Right ventricle myocardium superior (tissue), 1 donor: Measurements from ENCODE around the gene ME2. TPM values are rescaled to one million over a fixed set of nuclear protein-coding genes. Genes with fewer than 3 reads are reported as not detected.
"Not testable (repeated sequence)": the region's sequence is repeated elsewhere in the genome, so short reads cannot be mapped to it uniquely, and the experiment has no call there.

Experiments
- ATAC-seq: fragments of 200-7000 bp; cut with Tn5 transposase; one replicate; pipeline ENCODE4 v1.9.1; 2020; ENCODE audit warnings: mild to moderate bottlenecking; ENCODE audit not compliant: poor library complexity
- DNase-seq: peaks from one replicate; pipeline ENCODE4 v3.0.0-alpha.2; 2020
- intact Hi-C: fragments of 100-400 bp; cut with DNase I; formaldehyde crosslinking; loops from one replicate; pipeline ENCODE4 v1.11.2; 2022
- long read RNA-seq: library from polyadenylated mRNA; unstranded; transcript quantifications from one replicate; pipeline ENCODE4 v2.0.0, GENCODE V29; 2021
- total RNA-seq: library from RNA; stranded (reverse); fragmentation: NEBNext Ultra II Directional; extraction: Animal tissue kit (Norgen Biotek cat#: 25700); gene quantifications from one replicate; pipeline ENCODE4 v1.2.1, GENCODE V29; 2021
- donor health status: DM: no; HTN: yes; CAD: no; lungs with severe emphysema.

The ME2 gene
- 92.6 TPM for total RNA-seq
- long read RNA-seq, full-length matches to known transcripts: 93 of 101 reads
- long read RNA-seq, partial matches to known transcripts: 3 of 101 reads
- long read RNA-seq, other reads (novel, unspliced or antisense): 5 of 101 reads

DNA sequence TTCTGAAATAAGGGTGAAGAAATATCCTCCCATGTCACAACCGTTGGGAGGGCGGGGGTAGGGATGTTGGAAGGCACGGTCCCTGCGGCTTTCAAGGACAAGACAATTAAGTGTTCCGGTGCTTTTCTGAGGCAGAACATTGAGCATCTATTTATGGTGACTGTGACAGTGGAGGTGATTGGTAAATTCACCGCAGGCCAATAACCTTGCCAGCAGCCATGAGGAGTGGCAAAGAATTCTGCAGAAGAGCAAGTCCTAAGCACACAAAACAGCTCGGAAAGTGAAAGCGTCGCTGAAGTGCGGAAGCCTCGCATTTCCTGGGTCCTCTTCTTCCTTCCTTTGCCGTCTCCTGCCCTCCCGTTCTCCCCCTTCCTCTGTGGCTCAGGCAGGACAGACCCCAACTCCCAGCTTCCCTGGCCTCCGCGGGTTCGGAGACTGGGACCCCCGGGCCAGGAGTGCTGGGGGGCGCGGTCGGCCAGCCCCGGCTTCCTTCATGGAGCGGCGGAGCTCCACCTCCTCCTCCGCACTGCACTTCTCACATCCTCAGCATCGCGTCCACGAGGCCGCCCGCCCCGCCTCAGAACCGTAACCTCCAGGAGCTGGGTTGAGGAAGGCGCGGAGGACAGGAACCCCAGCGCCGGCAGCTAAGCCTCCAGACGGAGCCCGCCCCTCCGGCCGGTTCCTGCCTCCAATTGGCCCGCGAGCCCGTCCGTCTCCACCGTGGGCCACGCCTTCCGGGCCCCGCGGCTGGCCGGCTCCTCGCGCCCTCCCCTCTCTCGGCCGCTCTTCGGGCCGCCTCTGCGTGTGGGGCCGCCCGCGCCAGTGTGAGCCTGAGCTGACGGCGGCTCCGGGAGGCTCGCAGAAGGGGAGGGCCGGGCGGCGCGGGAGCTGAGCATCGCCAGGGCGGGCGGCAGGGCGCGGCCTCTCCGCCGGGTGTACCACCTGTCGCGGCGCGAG, at the start of gene ME2:
ME2 (plus strand) TSS at position 774 of the 957 bp plus-strand sequence. CDS start 16,703 bp downstream, outside the sequence.
- ATAC-seq (peak; percentile 98), DNase-seq (peak; percentile 95)
- intact Hi-C loops: loop anchor here (5.0 kb wide), 1 partner anchor 61 kb away; no protein-coding TSS in a partner anchor

DNA sequence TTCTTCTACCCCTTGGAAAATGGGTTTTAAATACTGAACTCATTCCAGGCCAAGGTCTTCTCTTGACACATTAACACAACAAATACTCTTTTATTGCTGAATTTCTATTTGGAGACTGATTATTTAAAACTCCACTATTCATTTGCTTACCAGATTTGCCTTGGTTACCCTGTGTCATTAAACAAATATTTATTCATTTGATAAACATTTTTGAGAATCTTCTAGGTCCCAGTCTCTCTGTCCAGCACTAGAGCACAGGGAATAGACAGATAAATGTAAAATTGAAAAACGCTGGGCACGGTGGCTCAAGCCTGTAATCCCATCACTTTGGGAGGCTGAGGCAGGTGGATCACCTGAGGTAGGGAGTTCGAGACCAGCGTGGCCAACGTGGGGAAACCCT, 49.3 kb upstream of the ME2 start:
- no peak for ATAC-seq
- intact Hi-C loops: loop anchor here (10.0 kb wide), 1 partner anchor 225 kb away; no protein-coding TSS in a partner anchor
- no peak for DNase-seq

DNA sequence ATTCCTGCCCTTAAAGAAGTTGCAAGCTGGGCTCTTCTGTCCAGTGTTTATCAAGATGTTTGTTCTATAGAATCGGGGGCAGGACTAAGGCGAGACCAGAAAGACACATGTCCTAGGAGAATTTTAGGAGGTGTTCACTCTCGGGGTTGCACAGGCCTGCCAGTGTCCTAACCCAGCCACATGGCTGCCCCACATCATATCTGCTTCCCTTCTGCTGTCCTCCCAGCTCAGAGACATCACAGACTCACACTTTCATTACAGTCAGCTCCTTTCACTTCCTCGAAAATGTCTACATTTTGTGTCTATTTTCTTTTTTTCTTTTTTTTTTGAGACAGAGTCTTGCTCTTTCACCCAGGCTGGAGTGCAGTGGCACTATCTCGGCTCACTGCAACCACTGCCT, 48.4 kb upstream of the ME2 start:
- DNase-seq (no peak), ATAC-seq (peak; percentile 69)
- intact Hi-C loops: no loop called here

DNA sequence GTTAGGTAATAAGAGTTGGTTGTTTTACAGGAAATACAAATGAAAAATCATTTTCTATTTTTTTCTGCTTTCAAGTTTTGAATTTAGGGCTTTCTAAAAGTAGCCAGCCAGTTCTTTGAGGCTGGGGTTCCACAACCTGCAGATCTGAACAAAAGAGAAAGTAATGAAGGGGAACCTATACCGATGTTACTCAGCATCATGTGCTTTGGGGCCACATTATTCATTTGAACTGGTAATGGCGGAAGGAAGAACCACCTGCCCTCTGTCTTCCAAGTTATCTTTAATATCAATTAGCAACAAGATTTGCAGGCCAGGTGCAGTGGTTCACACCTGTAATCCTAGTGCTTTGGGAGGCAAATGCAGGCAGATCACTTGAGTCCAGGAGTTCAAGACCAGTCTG, 46.2 kb upstream of the ME2 start:
- intact Hi-C loops: no loop called here

DNA sequence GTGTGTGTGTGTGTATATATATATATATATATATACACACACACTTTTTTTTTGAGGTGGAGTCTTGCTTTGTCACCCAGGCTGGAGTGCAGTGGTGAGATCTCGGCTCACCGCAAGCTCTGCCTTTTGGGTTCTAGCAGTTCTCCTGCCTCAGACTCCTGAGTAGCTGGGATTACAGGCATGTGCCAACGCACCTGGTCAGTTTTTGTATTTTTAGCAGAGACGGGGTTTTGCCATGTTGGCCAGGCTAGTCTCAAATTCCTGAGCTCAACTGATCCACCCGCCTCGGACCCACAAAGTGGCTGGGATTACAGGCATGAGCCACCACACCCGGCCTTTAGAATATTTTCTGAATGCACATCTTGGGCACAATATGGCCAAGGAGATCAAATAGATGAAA, 45.4 kb upstream of the ME2 start:
- DNase-seq, intact Hi-C loops, ATAC-seq: not testable (repeated sequence)

More for the DNA sequence above, 46.2 kb upstream of the ME2 start:
- ATAC-seq (no peak), DNase-seq (no peak)

DNA sequence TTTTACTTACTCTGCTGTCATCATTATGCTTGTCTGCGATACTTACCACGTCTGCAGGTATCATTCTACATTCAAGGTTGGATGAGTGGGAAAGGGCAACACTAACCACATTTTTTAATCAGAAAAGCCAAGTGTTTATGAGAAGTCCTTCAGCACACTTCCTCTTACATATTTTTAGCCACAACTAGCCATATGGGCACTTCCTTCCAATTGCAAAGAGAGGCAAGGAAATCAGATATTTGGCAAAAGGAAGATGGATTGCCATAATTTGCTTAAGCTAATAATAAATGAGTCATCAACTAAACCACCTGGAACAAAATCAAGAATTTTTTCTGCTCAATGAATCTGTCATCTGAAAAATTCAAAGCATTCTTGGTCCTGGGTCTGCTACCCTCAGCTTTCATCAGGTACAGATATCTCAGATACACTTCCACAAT, 42.4 kb upstream of the ME2 start:
- intact Hi-C loops: no loop called here
- DNase-seq (no peak), ATAC-seq (no peak)

DNA sequence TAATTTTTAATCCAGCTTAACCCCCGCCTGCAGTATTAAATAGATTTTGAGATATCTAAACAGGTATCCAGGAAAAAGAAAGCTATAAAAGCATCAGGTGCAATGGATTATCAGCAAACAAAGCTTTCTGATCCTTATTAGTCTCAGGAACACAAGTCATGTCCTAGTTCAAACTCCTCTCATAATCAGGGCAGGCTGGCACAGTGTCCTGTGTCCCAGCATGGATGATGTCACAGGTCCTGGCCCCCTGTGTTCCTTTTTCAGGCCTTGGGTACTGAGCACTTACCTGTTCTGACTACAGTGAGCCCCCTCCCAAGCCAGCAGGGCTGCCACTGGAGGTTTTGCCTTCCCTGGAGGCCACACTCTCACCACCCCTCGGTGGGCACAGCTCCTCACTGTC, 39.6 kb upstream of the ME2 start:
- intact Hi-C loops: no loop called here
- DNase-seq (no peak), ATAC-seq (no peak)

DNA sequence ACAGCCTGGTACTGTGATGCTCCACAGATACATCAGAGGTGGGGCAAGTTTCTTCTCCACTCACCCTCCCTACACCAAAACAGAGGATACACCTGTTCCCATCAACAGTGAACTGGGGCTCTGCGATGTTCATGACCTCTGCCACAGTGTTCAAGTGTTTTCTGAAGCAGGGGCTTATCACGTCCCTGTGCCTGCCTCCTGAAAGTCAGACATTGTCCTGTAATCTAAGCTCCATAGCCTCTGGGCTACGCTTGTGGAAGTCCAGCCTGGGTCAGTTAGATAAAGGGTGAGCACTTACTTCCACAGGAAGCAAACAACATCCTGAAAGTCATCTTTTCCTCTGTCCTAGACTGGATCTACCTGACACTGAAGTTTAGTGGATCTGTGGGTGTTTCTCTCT, 38.9 kb upstream of the ME2 start:
- ATAC-seq: peak; percentile 65
- intact Hi-C loops: no loop called here

DNA sequence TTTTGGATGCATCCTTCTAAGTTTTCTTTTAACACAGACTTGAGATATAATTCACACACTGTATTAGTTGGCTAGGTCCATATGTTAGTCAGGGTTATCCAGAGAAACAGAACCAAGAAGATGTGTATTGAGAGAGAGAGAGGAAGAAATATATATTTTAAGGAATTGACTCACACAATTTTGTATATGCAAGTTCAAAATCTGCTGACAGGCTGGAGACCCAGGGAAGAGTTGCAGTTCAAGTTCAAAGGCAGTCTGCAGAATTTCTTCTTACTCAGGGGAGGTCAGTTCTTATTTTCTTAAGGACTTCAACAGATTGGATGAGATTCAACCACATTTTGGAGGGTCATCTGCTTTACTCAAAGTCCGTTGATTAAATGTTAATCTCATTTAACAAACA, 36.1 kb upstream of the ME2 start:
- intact Hi-C loops: no loop called here
- DNase-seq: no peak
- no peak for ATAC-seq

More for the DNA sequence above, 38.9 kb upstream of the ME2 start:
- DNase-seq: no peak

DNA sequence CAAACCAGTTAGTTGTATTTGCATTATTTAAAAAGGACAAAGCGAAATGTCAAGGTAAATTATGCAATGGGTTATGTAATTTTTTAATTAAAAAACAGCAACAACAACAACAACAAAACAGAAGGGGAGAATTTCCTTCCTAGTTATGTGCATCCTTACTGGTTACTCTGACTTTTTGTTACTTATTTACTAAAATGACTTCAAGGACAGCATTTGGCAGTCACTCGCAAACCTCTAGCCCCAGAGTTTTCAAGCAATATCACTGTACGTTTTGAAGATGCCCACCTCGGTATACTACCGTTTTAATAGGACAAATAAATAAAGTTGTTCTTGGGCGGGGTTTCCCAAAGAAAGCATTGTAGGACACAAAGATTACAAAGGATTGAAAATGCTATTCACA, 34.4 kb upstream of the ME2 start:
- intact Hi-C loops: no loop called here
- DNase-seq: no peak
- no peak for ATAC-seq

DNA sequence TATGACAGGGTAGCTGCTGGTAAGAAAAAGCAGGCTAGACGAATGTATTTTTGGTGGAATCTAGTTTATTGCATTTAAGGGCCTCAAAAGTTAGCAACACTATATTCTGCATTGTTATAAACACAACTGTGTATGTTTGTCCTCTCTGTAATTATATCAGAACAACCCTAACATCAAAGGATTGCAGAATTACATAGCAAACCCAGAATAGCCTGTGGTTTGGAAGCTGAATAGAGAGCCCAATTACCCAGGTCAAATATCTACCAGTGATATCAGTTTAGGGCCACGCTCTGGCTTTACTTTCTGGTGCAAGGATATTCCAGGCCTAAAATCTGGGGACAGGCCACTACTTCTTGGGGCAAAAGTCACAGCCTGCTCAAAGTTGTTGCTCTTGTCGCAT, 34.0 kb upstream of the ME2 start:
- intact Hi-C loops: no loop called here
- DNase-seq (no peak), ATAC-seq (peak; percentile 34)

DNA sequence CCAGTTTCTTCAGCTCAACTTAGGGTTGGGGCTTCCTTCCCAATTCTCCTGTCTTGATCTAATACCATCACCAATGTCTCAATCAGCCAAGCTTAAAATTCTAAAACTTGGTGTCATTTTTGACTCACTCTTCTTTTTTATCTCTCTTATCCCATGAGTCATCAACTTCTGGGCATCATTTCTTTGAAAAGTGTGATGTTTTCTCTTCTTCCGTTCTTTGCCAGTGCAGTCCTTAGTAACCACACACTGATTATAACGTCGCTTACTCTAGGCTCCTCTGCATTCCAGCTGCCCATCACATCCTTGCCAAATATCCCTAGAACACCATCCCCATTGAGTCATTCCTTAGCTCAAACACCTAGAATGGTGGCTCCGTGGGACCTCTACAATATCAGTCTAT, 31.7 kb upstream of the ME2 start:
- intact Hi-C loops: no loop called here
- ATAC-seq: no peak
- DNase-seq: no peak

DNA sequence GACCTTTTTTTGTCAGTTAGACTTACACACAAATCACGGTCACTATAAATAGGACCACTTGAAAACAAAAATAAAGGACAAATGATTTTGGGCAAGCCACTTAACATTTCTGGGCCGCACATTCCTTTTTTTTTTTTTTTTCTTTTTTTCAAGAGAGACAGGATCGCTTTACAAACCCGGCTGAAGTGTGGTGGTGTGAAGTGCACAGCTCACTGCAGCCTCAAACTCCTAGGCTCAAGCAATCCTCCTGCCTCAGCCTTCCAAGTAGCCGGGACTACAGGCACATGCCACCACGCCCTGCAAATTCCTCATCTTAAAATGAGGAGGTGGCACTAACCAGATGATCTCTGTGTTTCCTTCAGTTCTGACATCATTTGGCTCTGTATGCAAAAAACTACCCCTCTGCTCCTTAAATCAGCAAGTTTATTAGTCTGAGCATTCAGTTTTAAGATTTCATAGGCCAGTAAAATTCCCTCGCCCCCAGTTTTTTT, 30.8 kb upstream of the ME2 start:
- intact Hi-C loops: no loop called here
- ATAC-seq (peak; percentile 68), DNase-seq (no peak)

DNA sequence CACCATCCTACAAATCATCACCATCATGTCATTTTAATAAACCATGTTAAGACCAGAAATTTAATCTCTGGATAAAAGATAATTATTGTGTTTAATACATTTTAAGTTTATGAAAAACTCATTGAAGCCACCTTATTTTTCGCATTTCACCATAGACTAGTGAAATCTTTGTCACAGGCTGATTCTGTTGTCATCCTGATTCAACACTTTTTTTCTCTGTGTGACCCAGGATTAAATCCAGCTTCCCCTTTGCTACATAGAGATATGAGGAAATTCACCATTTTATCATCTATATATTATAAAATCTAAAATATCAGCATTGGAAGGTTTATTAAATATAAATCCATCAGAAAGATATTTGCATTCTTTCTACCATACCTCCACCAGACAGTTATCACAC, 29.9 kb upstream of the ME2 start:
- DNase-seq: no peak
- intact Hi-C loops: no loop called here
- ATAC-seq: no peak

DNA sequence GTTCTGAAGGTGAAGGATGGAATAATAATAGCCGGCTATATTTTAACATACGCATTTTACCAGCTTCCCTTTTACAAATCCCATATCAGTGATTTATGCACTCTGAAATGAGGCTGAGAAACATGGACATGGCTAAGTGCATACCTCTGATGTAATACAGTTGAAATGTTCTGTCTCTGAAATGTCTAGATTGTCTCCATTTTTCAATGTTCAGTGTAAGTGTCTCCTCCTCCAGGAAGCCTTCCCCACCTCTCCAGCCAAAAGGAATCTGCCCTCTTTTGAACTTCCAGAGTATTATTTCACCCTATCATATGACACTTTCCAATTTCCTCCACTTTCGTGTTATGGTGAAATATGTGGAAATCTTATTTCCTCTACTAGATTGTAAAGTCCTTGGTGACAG, 29.5 kb upstream of the ME2 start:
- intact Hi-C loops: no loop called here
- ATAC-seq: no peak
- DNase-seq: no peak

DNA sequence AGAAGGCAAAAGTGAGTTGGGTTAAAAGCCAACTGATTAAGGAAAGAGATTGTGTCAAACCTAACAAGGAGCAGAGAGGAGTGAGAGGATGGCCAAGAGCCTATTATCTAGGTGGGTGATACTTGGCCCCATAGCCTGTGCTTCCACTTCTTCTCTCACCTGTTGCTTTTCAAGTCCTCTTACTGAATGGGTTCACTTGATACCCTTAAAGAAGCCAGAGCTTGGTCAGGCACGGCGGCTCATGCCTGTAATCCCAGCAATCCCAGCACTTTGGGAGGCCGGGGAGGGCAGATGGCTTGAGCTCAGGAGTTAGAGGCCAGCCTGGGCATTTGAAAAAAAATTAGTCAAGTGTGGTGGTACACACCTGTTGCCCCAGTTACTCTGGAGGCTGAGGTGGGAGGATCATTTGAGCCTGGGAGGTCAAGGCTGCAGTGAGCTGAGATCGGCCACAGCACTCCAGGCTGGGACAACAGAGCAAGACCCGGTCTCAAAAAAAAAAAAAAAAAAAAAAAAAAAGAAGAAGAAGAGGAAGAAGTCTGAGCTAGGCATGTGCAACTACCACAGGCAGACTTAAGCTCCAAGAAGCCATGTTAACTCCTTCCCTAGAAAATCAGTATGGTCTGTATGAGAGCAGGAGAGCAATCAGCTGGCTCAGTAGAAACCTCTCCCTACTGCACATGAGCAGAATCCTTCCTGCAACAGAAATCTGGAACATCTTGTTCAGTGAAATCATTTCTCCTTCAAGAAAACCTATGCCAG, 28.4 kb upstream of the ME2 start:
- ATAC-seq: no peak
- intact Hi-C loops: no loop called here

DNA sequence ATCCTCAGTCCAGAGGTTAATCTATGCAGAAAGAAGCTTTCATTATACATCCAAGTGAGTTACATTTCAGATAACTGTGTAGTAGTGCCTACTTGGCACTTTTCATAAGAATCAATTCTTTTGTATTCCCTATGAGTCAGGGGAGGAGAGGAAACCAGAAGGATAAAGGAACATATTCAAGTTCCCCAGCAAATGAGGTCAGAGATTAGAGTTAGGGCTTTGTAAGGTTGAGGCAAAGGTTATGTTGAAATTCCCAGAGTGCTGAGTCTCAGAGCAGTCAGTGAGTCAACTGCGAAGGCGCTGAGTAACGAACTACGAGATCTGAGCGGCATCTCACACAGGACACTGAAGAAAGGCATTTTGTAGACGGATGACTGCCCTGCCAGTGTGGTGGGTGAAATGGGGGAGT, 25.1 kb upstream of the ME2 start:
- no peak for DNase-seq
- intact Hi-C loops: no loop called here

More for the DNA sequence above, 28.4 kb upstream of the ME2 start:
- no peak for DNase-seq

DNA sequence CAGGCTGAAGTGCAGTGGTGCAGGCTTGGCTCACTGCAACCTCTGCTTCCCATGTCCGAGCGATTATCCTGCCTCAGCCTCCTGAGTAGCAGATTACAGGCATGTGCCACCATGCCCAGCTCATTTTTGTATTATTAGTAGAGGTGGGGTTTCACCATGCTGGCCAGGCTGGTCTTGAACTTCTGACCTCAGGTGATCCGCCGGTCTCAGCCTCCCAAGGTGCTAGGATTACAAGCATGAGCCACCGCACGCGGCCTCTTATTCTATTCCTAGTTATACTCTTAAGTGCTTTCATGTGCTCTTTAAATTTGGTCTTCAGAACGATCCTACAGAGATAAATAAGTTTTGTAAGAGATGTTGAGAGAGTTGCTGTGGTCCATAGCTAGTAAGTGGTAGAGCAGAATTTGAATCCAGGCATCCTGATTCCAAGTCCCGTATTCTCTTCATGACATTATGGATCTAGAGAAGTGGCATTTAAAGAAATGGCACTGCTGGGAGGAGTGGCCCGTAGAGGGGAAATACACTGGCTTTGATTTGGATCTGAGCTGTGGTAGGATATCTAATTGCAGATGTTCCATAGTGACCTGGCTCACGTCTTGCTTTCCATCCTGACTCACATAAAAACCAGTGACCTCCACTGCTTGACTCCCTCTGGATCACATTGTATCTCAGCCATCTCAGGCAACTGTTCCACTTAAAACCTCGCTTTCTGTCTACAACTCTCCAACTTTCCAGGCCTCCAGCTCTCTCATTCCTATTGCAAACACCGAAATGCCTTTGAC, 22.8 kb upstream of the ME2 start:
- DNase-seq (no peak), ATAC-seq (no peak)
- intact Hi-C loops: no loop called here

More for the DNA sequence above, 25.1 kb upstream of the ME2 start:
- ATAC-seq: peak; percentile 66
